Stimulated activated naive CD8-positive, alpha-beta T cell treated with anti-CD3 and anti-CD28 coated beads, Interleukin-15, amount 100 ng/mL, for 72 hours (primary cell): Measurements from ENCODE around the gene TMED5.
"Not testable (repeated sequence)": the region's sequence is repeated elsewhere in the genome, so short reads cannot be mapped to it uniquely, and the experiment has no call there.

Experiments used
- ATAC-seq: fragments of 150-1000 bp; cut with Tn5 transposase; 2 replicates; pipeline ENCODE4 v1.10.0; 2021; ENCODE audit warnings: mild to moderate bottlenecking, moderate library complexity
- DNase-seq, 2 donors: peaks; one replicate each; pipeline ENCODE4 v3.0.0; 2021 to 2022
- H3K27ac Mint-ChIP-seq, 2 donors: one replicate each; pipeline ENCODE4 v1.8.0; 2022; ENCODE audit warnings: mild to moderate bottlenecking in 2 of 2, mixed read lengths in 2 of 2, moderate library complexity in 2 of 2
- H3K27me3 Mint-ChIP-seq: one replicate; pipeline ENCODE4 v1.8.0; 2022; ENCODE audit warnings: mixed read lengths
- H3K4me1 Mint-ChIP-seq: one replicate; pipeline ENCODE4 v1.8.0; 2022; ENCODE audit warnings: mild to moderate bottlenecking, mixed read lengths
- H3K4me3 Mint-ChIP-seq, 2 donors: one replicate each; pipeline ENCODE4 v1.8.0; 2022; ENCODE audit warnings: mild to moderate bottlenecking in 2 of 2, mixed read lengths in 2 of 2, moderate library complexity in 1 of 2
- H3K9me3 Mint-ChIP-seq, 2 donors: one replicate each; pipeline ENCODE4 v1.8.0; 2022; ENCODE audit warnings: mixed read lengths in 2 of 2

The TMED5 gene

DNA sequence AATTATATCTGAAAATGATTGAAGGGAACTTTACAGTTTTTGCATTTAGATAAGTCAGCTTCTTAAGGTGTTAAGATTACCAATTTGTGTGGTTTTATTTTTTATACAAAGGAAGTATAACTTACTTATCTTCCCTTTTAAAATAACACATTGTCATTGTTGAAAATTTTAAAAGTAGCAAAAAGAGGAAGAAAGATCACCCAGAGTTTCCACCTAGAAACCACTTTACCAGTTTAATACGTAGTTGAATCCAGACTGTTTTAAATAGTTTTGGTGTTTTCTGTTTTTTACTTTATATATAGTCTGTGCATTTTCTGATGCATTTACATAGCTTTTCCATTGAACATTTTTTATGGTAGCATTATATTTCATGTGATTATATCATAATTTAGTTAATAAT lies 6.5 kb upstream of the TMED5 start:
- peaks cover 37% of the 10 kb centered on the region for H3K4me1 Mint-ChIP-seq
- no peaks in the 10 kb centered on the region for H3K9me3 Mint-ChIP-seq
- ATAC-seq (no peak), DNase-seq (no peak)
- H3K27me3 Mint-ChIP-seq, result no peaks in the 10 kb centered on the region
- no peak overlapping the region for H3K4me3 Mint-ChIP-seq
- H3K27ac Mint-ChIP-seq, result no peak overlapping the region

DNA sequence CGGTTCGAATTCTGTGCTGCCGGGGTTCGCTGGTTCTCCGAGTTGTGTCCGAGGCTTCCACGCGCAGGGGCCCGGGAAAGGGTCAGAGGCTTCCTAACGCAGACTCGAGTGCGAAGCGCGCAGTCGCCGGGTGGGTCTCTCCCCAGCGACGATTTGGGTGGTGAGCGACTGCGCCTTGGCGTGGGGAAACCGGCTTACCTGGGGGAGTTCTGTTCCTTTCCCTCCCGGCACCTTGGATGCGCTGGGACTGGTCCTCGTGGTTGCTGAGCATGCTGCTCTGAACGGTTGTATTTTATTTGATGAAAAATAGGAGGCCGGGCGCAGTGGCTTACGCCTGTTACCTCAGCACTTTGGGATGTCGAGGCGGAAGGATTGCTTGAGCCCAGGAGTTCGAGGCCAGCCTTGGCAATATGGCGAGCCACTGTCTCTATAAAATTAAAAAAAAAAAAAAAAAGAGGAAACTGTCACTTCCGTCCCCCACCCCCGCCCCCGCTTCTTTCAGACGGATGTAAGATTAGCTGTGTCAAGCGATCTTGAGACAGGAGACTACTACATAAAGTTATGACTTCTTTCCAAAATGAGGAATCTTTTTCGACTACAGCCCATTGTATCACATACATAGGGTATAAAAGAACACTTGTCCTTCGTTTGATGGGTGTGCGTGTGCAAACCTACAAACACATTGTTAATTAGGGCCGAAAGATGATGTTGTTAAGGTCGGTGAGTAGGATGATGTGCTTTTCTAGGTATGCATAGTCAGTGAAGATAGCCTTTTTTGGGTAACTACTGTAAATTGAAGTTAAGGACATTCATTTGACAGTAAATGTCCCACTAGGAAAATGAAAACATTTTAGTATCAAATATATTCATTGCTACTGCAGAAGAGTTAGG lies 755 bp upstream of the TMED5 start, which contains the start of gene CCDC18:
TSS of gene CCDC18 (plus strand) at position 2 of the 891 bp plus-strand sequence. CDS start 2,638 bp downstream, outside the sequence.
- peaks cover 56% of the 10 kb centered on the region for H3K4me1 Mint-ChIP-seq
- peak; percentile 27 for ATAC-seq
- no peaks in the 10 kb centered on the region for H3K27me3 Mint-ChIP-seq
- peak within 1 kb of the TSS; percentile 95 to 99 for H3K4me3 Mint-ChIP-seq
- no peaks in the 10 kb centered on the region for H3K9me3 Mint-ChIP-seq
- peak within 1 kb of the TSS; percentile 99 for H3K27ac Mint-ChIP-seq
- no peak for DNase-seq

DNA sequence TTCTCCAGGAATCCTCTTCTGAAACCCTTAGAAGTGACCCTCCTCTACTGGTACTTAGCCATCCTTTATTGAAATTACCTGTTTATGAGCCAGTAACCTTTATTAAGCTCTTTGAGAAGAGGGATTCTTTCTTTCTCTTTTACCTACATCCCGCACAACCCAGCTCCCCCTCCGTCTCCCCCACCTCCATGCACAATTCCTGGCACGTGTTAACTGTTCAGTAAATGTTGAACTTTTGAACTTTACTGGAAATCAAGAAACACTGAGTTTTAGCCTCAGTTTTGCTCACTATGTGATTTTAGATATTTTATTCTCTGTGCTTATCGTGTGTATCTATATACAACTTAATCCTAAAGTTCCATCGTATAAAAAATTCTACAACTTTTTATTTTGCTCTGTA lies 1.8 kb downstream of the TMED5 start:
- peaks cover 64% of the 10 kb centered on the region for H3K4me1 Mint-ChIP-seq
- peak overlapping the region in 1 of 2 donors; percentile 21 for H3K27ac Mint-ChIP-seq
- ATAC-seq (no peak), DNase-seq (no peak)
- peaks cover 0 to 5% of the 10 kb centered on the region in 2 donors for H3K9me3 Mint-ChIP-seq
- peak overlapping the region; percentile 95 to 99 for H3K4me3 Mint-ChIP-seq
- H3K27me3 Mint-ChIP-seq, result no peaks in the 10 kb centered on the region

DNA sequence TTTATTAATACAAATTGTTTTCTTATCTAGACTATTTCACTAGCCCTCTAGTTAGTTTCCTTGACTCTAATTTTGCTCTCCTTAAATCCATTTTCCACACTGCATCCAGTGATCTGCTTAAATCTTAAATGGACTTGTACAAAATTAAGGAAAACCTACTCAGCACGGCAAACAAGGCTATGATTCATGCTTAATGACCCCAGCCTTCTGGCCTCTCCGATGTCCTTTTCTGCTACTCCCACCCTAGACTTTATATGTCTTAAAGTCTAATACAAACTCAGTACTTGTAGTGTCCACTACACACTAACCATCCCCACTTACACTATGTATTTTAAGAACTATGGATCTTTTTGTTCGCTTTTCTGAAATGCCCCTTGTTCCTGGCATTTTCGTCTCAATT lies 2.2 kb downstream of the TMED5 start:
- H3K4me3 Mint-ChIP-seq, result peak overlapping the region; percentile 95 to 99
- peaks cover 0 to 5% of the 10 kb centered on the region in 2 donors for H3K9me3 Mint-ChIP-seq
- no peak for DNase-seq
- ATAC-seq, result no peak
- H3K27me3 Mint-ChIP-seq, result no peaks in the 10 kb centered on the region
- H3K4me1 Mint-ChIP-seq, result peaks cover 65% of the 10 kb centered on the region
- peak overlapping the region in 1 of 2 donors; percentile 21 for H3K27ac Mint-ChIP-seq

DNA sequence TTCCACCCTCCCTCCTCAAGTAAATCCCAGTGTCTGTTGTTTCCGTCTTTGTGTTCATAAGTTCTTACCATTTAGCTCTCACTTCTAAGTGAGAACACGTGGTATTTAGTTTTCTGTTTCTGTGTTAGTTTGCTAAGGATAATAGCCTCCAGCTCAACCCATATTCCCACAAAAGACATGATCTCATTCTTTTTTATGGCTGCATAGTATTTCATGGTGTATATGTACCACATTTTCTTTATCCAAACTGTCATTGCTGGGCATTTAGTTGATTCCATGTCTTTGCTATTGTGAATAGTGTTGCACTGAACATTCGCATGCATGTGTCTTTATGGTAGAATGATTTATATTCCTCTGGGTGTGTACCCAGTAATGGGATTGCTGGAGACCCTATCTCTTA lies 5.6 kb downstream of the TMED5 start:
- not testable (repeated sequence) for ATAC-seq, H3K27me3 Mint-ChIP-seq, DNase-seq, H3K9me3 Mint-ChIP-seq, H3K4me3 Mint-ChIP-seq, H3K27ac Mint-ChIP-seq
- H3K4me1 Mint-ChIP-seq, result peaks cover 75% of the 10 kb centered on the region

DNA sequence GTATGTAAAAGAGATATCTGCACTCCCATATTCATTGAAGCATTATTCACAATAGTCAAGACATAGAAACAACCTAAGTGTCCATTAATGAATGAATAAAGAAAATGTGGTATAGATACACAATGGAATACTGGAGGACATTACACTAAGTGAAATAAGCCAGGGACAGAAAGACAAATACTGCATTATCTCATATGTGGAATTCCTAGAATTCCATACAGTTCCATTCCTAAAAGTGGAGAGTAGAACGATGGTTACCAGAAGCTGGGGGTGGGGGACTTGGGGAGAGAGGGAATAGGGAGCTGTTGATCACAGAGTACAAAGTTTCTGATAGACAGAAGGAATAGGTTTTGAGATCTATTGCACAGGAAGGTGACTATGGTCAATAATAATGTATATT lies 7.4 kb downstream of the TMED5 start:
- Mint-ChIP-seq H3K27ac (no peak overlapping the region), H3K9me3 (peaks cover under 1 to 7% of the 10 kb centered on the region in 2 donors), H3K4me1 (peaks cover 77% of the 10 kb centered on the region), H3K4me3 (peak overlapping the region in 1 of 2 donors; percentile 91), H3K27me3 (no peaks in the 10 kb centered on the region)
- no peak for ATAC-seq
- no peak for DNase-seq

DNA sequence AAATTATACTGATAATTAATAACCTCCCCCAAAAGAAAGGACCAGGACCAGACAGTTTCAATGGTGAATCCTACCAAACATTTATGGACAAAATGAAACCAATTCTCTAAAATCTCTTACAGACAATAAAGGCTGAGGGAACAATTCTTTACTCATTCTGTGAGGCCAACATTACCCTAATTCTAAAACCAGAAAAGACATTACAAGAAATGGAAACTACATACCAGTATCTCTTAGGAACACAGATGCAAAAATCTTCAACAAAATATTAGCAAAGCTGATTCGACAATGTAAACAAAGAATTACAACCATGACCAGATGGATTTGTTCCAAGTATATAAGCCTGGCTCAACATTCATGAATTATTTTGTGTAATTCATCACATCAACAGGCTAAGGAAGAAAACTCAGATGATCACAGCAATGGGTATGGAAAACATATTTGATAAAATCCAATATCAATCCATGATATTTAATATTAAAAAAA lies 8.6 kb downstream of the TMED5 start:
- Mint-ChIP-seq H3K27me3 (no peaks in the 10 kb centered on the region), H3K9me3 (peaks cover 6 to 12% of the 10 kb centered on the region in 2 donors), H3K4me1 (peaks cover 70% of the 10 kb centered on the region), H3K27ac (peak overlapping the region; percentile 42 to 66), H3K4me3 (peak overlapping the region; percentile 91 to 92)
- peak; percentile 52 for ATAC-seq
- no peak for DNase-seq

DNA sequence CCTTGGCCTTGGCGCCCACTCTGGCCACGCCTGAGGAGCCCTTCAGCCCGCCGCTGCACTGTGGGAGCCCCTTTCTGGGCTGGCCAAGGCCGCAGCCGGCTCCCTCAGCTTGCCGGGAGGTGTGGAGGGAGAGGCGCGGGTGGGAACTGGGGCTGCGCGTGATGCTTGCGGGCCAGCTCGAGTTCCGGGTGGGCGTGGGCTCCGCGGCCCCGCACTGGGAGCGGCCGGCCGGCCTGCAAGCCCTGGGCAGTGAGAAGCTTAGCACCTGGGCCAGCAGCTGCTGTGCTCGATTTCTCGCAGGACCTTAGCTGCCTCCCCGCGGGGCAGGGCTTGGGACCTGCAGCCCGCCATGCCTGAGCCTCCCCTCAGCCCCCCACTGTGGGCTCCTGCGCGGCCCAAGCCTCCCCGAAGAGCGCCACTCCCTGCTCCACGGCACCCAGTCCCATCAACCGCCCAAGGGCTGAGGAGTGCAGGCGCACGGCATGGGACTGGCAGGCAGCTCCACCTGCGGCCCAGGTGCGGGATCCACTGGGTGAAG lies 10.0 kb downstream of the TMED5 start:
- Mint-ChIP-seq H3K4me1 (peaks cover 63% of the 10 kb centered on the region), H3K27ac (peak overlapping the region in 1 of 2 donors; percentile 59), H3K9me3 (peaks cover 12 to 16% of the 10 kb centered on the region in 2 donors)
- H3K4me3 Mint-ChIP-seq, ATAC-seq, H3K27me3 Mint-ChIP-seq, DNase-seq: not testable (repeated sequence)

DNA sequence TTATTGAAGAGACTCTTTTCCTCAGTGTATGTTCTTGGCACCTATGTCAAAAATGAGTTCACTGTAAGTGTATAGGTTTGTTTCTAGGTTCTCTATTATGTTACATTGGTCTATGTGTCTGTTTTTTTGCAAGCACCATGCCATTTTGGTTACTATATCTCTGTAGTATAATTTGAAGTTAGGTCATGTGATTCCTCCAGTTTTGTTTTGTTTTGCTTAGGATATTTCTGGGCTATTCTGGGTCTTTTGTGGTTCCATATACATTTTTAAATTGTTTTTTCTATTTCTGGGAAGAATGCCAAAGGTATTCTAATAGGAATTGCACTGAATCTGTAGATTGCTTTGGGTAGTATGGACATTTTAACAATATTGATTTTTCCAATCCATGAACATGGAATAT lies 13.2 kb downstream of the TMED5 start:
- ATAC-seq (no peak), DNase-seq (no peak)
- Mint-ChIP-seq H3K9me3 (peaks cover 7 to 16% of the 10 kb centered on the region in 2 donors), H3K27ac (no peak overlapping the region), H3K4me3 (no peak overlapping the region), H3K27me3 (no peaks in the 10 kb centered on the region), H3K4me1 (peaks cover 48% of the 10 kb centered on the region)

DNA sequence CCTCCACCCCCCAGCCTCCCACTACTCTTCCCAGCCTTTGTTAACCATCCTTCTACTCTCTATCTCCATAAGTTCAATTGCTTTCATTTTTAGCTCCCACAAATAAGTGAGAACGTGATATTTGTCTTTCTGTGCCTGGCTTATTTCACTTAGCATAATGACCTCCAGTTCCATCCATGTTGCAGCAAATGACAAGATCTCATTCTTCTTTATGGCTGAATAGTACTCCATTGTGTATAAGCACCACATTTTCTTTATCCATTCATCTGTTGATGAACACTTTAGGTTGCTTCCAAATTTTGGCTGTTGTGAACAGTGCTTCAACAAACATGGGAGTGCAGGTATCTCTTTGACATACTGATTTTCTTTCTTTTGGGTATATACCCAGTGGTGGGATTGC lies 14.3 kb downstream of the TMED5 start:
- not testable (repeated sequence) for H3K27ac Mint-ChIP-seq, ATAC-seq, DNase-seq, H3K27me3 Mint-ChIP-seq, H3K4me3 Mint-ChIP-seq
- Mint-ChIP-seq H3K4me1 (peaks cover 41% of the 10 kb centered on the region), H3K9me3 (peaks cover 7 to 16% of the 10 kb centered on the region in 2 donors)

DNA sequence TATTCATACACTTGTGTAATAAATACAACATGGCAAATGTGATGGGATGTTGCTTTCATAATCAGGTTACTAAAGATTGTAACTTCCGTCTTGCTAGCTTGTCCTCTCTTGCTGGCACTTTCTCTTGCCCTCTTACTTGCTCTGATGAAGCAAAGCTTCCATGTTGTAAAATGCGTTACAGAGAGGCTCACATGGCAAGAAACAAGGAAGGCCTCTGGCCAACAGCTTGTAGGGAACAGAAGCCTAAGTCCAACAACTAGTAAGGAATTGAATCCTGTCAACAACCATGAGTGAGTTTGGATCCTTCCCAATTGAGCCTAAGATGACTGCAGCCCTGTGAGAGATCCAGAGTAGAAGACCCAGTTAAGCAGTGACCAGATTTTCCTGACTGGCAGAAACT lies 15.4 kb downstream of the TMED5 start:
- ATAC-seq (no peak), DNase-seq (no peak)
- Mint-ChIP-seq H3K4me3 (no peak overlapping the region), H3K9me3 (peaks cover 7 to 16% of the 10 kb centered on the region in 2 donors), H3K4me1 (peaks cover 34% of the 10 kb centered on the region), H3K27me3 (no peaks in the 10 kb centered on the region), H3K27ac (no peak overlapping the region)

DNA sequence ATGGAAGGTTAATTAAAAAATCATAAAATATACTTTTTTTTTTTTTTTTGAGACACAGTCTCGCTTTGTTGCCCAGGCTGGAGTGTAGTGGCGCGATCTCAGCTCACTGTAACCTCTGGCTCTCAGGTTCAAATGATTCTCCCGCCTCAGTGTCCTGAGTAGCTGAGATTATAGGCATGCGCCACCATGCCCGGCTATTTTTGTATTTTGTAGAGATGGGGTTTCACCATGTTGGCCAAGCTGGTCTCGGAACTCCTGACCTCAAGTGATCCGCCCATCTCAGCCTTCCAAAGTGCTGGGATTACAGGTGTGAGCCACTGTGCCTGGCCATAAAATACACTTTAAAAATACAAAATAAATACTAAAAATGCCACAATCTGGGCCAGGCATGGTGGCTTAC lies 16.9 kb downstream of the TMED5 start:
- Mint-ChIP-seq H3K4me1 (peaks cover 22% of the 10 kb centered on the region), H3K9me3 (peaks cover 7 to 16% of the 10 kb centered on the region in 2 donors)
- H3K27me3 Mint-ChIP-seq, ATAC-seq, H3K27ac Mint-ChIP-seq, DNase-seq, H3K4me3 Mint-ChIP-seq: not testable (repeated sequence)

DNA sequence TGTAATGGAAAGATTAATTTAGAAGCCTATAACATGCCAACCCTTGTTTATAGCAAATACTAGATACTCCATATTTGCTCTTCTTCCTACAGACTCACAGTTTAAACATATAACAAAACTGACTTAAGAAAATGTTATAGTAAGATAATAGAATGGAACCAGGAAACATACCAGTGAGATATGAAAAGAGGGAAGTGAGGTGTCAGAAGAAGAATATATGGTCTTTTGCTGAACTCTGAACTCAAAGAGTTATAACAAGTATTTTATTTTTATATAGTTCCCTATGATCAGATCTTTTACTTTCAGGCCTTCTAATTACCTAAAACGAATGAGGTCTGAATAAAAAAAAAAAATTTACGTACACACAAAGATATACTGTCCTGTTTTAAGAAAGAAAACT lies 20.9 kb downstream of the TMED5 start:
- no peaks in the 10 kb centered on the region for H3K27me3 Mint-ChIP-seq
- DNase-seq (no peak), ATAC-seq (no peak)
- H3K9me3 Mint-ChIP-seq, result no peaks in the 10 kb centered on the region
- peak overlapping the region in 1 of 2 donors; percentile 83 for H3K27ac Mint-ChIP-seq
- peaks cover 22% of the 10 kb centered on the region for H3K4me1 Mint-ChIP-seq
- no peak overlapping the region for H3K4me3 Mint-ChIP-seq

DNA sequence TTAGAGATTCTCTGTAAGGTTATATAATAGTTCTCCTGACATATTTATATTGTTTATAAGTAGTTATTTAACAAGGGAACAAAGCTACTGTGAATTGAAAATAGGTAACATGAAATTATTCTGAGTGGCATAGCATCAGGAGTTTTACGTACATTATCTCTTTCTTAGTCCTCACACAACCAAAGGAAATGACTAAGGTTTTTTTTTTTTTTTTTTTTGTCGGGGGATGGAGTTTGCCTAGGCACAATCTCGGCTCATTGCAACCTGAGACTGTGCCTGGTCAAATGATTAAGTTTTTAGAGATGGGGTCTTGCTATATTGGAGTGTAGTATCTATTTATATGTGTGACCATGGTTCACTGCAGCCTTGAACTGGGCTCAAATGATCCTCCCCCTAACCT lies 24.9 kb downstream of the TMED5 start:
- Mint-ChIP-seq H3K4me3 (no peak overlapping the region), H3K27ac (peak overlapping the region in 1 of 2 donors; percentile 20), H3K27me3 (no peaks in the 10 kb centered on the region), H3K9me3 (no peaks in the 10 kb centered on the region), H3K4me1 (peaks cover 18% of the 10 kb centered on the region)
- DNase-seq, result no peak
- ATAC-seq, result peak; percentile 73

DNA sequence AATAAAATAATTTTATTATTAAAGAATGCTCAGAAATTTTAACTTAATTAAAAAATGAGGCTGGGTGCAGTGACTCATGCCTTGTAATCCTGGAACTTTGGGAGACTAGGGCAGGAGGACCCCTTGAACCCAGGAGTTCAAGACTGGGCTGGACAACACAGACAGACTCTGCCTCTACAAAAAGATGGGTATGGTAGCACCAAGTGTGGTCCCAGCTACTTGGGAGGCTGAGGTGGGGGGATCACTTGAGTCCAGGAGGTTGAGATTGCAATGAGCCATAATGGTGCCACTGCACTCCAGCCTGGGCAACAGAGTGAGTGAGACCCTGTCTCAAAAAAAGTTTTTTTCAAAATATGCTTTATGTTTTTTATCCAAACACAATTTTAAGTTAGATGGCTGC lies 25.3 kb downstream of the TMED5 start:
- no peaks in the 10 kb centered on the region for H3K27me3 Mint-ChIP-seq
- ATAC-seq (no peak), DNase-seq (no peak)
- peaks cover 18% of the 10 kb centered on the region for H3K4me1 Mint-ChIP-seq
- H3K4me3 Mint-ChIP-seq, result no peak overlapping the region
- H3K27ac Mint-ChIP-seq, result no peak overlapping the region
- H3K9me3 Mint-ChIP-seq, result no peaks in the 10 kb centered on the region

DNA sequence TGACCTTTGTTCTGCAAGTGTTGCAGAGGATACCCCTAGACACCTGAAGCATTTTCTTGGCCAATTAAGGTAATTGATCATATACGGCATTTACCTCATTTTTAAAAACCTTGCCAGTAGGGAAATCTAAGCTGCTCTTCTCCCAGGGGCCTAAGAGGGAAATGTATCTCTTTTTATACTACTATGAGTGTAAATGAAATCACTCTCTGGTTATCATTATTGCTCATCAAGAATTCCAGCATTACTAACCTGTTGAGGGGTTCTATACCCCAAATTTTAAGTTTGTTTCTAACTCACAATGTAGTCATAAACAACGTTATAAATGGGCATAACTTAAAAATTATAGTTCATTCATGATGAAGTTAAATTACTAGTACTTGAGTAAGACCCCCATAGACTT lies 27.4 kb downstream of the TMED5 start:
- no peaks in the 10 kb centered on the region for H3K27me3 Mint-ChIP-seq
- H3K4me1 Mint-ChIP-seq, result peaks cover 18% of the 10 kb centered on the region
- H3K9me3 Mint-ChIP-seq, result no peaks in the 10 kb centered on the region
- no peak overlapping the region for H3K4me3 Mint-ChIP-seq
- ATAC-seq (no peak), DNase-seq (no peak)
- no peak overlapping the region for H3K27ac Mint-ChIP-seq
